AG04449 (cell line): ENCODE measurements around the gene HOXB4.

Experiments used
- CTCF ChIA-PET: fragments of 350-600 bp; formaldehyde crosslinking; extraction: SDS; loops from one replicate; lab custom pipeline; 2021; ENCODE audit warnings: antibody characterized with exemption; lab: Yijun Ruan, JAX
- POLR2A ChIA-PET: fragments of 400-600, 350-600 bp; formaldehyde crosslinking; extraction: SDS; loops from one replicate; lab custom pipeline; 2020; ENCODE audit warnings: antibody characterized with exemption, inconsistent platforms; lab: Yijun Ruan, JAX
- DNase-seq: peaks from one replicate; pipeline ENCODE4 v3.0.0-alpha.2; 2010; ENCODE audit warnings: low read depth, low spot score
- H3K4me3 ChIP-seq: 2 replicates; pipeline ENCODE4 v1.5.1; 2011; ENCODE audit warnings: low read depth, mild to moderate bottlenecking, control low read depth, low read length
- TF ChIP-seq, protein P1 (sequence below): IDR thresholded peaks from one replicate; pipeline ENCODE4 v1.5.1; 2011; ENCODE audit warnings: mild to moderate bottlenecking, moderate library complexity, low read length, control low read depth, inconsistent platforms; ENCODE audit not compliant: insufficient read depth; ENCODE audit errors: missing control alignments

The HOXB4 gene

DNA sequence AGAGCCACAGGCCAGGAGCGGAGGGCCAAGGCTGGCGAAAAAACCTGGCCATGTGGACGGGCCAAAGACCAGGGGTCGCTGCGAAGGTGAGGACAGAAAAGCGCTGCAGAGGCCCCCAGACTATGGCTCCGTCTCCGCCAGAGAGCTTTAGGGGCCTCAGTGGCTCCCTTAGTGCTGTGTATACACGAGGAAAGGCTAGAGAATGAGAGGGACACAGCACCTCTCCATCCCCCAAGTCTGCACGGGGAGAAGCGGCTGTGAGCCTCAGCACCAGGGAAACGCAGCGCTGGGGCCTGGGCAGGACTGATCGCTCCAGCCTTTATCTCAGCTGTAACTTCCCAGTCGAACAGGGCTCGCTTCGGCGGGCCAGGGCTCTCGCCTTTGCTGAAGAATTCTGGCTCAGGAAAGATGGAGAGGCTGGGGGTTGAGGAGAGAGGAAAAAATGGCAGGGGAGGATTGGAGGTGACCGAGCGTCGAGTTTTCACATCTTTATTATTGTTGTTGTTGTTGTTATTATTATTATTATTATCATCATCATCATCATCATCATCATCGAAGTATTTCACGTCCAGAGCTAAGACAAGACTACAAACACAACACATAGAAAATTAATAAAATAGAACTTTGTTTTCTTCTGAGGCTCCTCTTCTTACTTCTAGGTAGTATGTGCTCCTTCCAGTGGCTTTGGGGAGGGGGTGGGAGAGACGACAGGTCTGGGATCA, 17.3 kb upstream of the HOXB4 start:
- TF ChIP-seq, protein P1, sequence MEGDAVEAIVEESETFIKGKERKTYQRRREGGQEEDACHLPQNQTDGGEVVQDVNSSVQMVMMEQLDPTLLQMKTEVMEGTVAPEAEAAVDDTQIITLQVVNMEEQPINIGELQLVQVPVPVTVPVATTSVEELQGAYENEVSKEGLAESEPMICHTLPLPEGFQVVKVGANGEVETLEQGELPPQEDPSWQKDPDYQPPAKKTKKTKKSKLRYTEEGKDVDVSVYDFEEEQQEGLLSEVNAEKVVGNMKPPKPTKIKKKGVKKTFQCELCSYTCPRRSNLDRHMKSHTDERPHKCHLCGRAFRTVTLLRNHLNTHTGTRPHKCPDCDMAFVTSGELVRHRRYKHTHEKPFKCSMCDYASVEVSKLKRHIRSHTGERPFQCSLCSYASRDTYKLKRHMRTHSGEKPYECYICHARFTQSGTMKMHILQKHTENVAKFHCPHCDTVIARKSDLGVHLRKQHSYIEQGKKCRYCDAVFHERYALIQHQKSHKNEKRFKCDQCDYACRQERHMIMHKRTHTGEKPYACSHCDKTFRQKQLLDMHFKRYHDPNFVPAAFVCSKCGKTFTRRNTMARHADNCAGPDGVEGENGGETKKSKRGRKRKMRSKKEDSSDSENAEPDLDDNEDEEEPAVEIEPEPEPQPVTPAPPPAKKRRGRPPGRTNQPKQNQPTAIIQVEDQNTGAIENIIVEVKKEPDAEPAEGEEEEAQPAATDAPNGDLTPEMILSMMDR = no peak
- POLR2A ChIA-PET = interaction anchor here (0.8 to 1.8 kb wide), 5 partner anchors 13 to 121 kb away, joined by 3 to 5 read pairs (median 4); no protein-coding TSS in a partner anchor
- CTCF ChIA-PET = interaction anchor here (0.6 to 8.4 kb wide), 13 partner anchors 11 to 291 kb away, joined by 3 to 80 read pairs (median 6); partner anchors contain the start of gene HOXB8

DNA sequence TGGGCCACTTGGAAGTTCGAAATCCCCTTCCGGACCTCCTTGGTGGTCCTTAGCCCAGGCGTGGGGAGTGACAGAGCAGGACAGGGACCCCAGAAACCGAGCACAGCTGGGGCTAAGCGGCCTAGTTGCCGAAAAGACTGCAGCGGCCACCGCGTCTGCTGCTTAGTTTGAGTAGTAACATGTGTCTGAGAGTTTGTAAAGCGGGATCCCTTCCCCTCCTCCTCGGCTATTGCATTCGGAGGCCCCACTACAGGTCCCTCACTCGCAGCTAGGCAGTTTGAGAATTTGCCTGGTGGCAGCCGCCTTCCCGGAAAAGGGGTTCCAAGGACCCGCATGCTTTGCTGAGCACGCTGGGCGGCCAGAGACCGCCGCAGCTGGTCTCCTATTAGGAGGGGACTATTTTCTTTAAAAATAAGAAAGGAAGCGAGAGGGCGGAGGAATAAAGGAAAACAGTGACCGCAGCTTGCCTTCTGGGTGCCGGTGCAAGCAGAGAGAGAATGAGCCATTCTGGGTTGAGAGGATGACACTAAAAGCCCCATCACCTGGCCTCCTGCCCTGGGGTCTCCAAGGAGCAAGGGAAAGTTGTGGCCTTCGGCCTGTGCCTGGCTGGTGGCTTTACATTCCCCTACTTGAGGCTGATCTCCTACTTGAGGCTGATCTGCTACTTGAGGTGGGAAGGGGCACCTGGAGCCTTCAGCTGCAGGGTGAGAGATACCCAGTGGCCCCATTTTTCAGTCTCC, 16.6 kb upstream of the HOXB4 start:
- ChIA-PET CTCF (interaction anchor here (0.6 to 8.4 kb wide), 20 partner anchors 15 to 379 kb away, joined by 3 to 80 read pairs (median 6); partner anchors contain the start of gene HOXB8), POLR2A (interaction anchor here (1.0 to 3.3 kb wide), 7 partner anchors 12 to 48 kb away, joined by 3 to 14 read pairs (median 4); no protein-coding TSS in a partner anchor)
- H3K4me3 ChIP-seq = peak overlapping the region; percentile 76
- no peak for DNase-seq
- TF ChIP-seq, protein P1 = no peak

More for the DNA sequence above, 17.3 kb upstream of the HOXB4 start:
- no peak for DNase-seq
- peak overlapping the region; percentile 76 for H3K4me3 ChIP-seq

DNA sequence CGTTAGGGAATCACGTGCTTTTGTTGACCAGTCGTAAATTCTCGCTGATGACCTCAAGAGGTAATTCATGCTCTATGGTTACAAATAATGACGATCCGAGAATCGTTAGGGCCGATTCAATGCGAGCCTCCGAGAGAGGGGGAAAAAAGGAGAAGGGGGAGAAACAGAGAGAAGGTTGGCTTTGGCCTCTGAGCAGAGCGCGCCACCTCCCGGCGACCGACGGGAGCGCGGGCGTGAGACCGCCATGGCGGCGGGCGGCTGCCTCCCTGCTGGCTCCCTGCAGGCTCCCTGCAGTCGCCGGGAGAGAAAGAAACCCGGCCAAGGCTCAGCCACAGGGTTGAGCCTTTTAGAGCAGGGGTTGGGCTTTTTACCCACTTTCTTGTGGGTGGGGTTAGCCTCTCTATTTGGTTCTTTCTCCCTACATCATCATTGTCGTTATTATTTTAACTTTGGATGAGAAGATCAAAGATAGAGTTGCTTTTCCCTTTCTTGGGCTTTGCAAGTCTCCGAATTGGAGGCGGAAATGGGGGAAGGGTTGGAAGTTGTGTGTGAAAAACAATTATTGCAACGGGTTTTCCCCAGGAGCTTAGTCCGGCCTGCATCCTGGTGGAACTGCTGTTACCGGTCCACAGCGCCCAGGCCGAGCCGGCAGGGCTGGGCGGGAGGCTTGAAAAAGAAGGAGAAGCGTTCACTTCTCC, 15.8 kb upstream of the HOXB4 start:
- ChIA-PET CTCF (interaction anchor here (0.7 to 8.4 kb wide), 32 partner anchors 16 to 442 kb away, joined by 3 to 80 read pairs (median 6); partner anchors contain the start of gene HOXB8), POLR2A (interaction anchor here (0.5 to 3.3 kb wide), 11 partner anchors 11 to 52 kb away, joined by 3 to 14 read pairs (median 5); no protein-coding TSS in a partner anchor)
- DNase-seq = peak; percentile 63
- H3K4me3 ChIP-seq = peak overlapping the region; percentile 76
- TF ChIP-seq, protein P1 = peak; percentile 99

DNA sequence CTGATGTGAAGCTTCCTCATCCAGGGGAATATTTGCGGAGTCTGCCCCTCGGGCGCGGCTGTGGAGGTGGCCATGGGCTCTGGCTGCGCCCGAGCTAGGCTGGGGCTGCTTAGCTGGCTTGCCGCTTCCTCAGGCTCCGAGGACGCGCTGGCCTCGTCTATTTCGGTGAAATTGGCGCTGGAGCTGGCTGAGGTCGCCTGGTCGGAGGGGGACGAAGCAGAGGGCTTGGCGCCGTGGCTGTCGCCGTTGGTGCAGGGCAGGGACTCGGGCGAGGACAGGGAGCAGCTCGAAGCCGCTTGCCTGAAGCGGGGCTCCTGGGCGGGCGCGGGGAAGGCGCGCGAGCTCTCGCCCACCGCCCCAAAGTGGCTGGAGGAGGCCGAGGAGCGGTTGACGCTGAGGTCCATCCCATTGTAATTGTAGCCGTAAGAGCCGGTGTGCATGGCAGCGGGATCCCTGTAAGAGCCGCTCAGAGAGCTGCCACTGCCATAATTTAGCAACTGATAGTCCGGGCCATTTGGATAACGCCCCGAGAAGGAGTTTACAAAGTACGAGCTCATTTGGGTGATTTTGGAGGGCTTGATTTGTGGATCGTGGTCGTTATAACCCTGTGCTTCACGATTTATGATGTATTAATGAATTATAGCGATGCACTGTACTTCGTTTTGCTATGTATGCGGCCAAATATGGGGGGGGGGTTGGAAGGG, 15.1 kb upstream of the HOXB4 start, which contains the start of gene HOXB5:
Gene HOXB5, minus strand, starts transcription at position 654 of the 704 bp plus-strand sequence. Its CDS starts 97 bp downstream, at position 557.
- H3K4me3 ChIP-seq = peak within 1 kb of the TSS; percentile 76
- TF ChIP-seq, protein P1 = no peak

DNA sequence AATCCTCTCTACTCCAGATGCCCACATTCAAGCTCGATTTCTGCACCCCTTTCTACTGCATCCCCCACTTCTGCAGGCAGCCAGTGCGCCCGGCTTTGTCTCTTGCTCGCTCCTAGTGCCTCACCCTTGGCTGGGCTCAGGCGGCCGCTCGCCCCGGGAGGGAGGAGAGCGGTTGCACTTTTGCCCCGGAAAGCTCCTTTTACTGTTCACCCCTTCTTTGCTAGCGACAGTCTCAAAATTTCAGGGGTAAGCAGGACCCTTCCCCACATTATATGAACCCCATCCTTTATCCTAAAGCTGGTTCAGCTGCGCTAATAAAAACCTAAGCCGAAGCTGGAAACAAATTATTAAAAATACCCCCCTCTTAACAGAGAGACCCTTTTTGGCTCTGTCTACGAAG, 14.4 kb upstream of the HOXB4 start:
- no peak for DNase-seq
- CTCF ChIA-PET = interaction anchor here (0.8 to 8.4 kb wide), 29 partner anchors 17 to 441 kb away, joined by 3 to 80 read pairs (median 6); partner anchors contain the start of gene HOXB8
- POLR2A ChIA-PET = interaction anchor here (1.0 to 3.3 kb wide), 13 partner anchors 17 to 256 kb away, joined by 3 to 14 read pairs (median 5); partner anchors contain the start of gene HOXB8
- H3K4me3 ChIP-seq = peak overlapping the region; percentile 76
- TF ChIP-seq, protein P1 = no peak

More for the DNA sequence above, 15.1 kb upstream of the HOXB4 start, which contains the start of gene HOXB5:
- no peak for DNase-seq
- ChIA-PET CTCF (interaction anchor here (0.6 to 8.4 kb wide), 36 partner anchors 14 to 441 kb away, joined by 3 to 80 read pairs (median 6); partner anchors contain the start of gene HOXB8), POLR2A (interaction anchor here (0.8 to 3.3 kb wide), 16 partner anchors 17 to 257 kb away, joined by 3 to 14 read pairs (median 5); partner anchors contain the start of gene HOXB8)
